Measurements from ENCODE around the gene SLC25A33. TPM values are rescaled to one million over a fixed set of nuclear protein-coding genes. Genes with fewer than 3 reads are reported as not detected.

SLC25A33 gene
- polyA plus RNA-seq, 1 donor (not counting 4 experiments of a cell fraction or from before 2014, with no cell fraction given) = 4.5 TPM

DNA sequence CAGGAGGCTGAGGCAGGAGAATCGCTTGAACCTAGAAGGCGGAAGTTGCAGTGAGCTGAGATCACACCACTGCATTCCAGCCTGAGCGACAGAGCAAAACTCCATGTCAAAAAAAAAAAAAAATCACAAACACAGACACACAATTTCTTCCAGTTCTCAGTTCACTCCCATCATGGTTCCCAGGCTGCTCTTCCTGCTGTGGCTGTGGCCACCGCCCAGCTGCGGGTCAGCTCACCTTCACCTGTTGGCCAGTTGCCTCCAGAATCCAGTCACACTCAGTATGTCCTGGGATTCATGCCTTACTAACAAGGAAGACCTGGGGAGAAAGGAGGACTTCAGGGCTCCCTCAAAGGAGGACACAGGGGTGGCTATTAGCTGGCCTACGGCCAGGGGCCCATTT, 45.9 kb upstream of the SLC25A33 start:
- H3K27ac ChIP-seq (ENCODE audit: control insufficient read depth, insufficient read depth, low read length) = no peak overlapping the region
- peaks cover 4% of the 10 kb centered on the region for H3K4me1 ChIP-seq (ENCODE audit: control insufficient read depth, extremely low read depth, insufficient read depth, low read length)
- no peak for TF ChIP-seq EZH2 (IDR thresholded peaks at IDR 0.05; ENCODE audit: low read length)
- TF ChIP-seq, protein P1, sequence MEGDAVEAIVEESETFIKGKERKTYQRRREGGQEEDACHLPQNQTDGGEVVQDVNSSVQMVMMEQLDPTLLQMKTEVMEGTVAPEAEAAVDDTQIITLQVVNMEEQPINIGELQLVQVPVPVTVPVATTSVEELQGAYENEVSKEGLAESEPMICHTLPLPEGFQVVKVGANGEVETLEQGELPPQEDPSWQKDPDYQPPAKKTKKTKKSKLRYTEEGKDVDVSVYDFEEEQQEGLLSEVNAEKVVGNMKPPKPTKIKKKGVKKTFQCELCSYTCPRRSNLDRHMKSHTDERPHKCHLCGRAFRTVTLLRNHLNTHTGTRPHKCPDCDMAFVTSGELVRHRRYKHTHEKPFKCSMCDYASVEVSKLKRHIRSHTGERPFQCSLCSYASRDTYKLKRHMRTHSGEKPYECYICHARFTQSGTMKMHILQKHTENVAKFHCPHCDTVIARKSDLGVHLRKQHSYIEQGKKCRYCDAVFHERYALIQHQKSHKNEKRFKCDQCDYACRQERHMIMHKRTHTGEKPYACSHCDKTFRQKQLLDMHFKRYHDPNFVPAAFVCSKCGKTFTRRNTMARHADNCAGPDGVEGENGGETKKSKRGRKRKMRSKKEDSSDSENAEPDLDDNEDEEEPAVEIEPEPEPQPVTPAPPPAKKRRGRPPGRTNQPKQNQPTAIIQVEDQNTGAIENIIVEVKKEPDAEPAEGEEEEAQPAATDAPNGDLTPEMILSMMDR (optimal IDR thresholded peaks at IDR 0.05 in 1 of 3, IDR thresholded peaks at IDR 0.05 in 1 of 3, conservative IDR thresholded peaks at IDR 0.05 in 1 of 3; ENCODE audit: extremely low read depth in 1 of 3, insufficient read depth in 2 of 3, low read length in 3 of 3) = no peak
- DNase-seq (ENCODE audit: low read depth, low spot score) = no peak
- H3K79me2 ChIP-seq (ENCODE audit: control insufficient read depth, insufficient read depth, low read length) = no peaks in the 10 kb centered on the region
- dilution Hi-C loops (cut with MboI; ENCODE audit: extremely low pct_ligation_motif_present, low sequenced_read_pairs) = no loop called here
- no peak overlapping the region for H2AFZ ChIP-seq (ENCODE audit: control insufficient read depth, low read length)
- H3K9me3 ChIP-seq (ENCODE audit: control insufficient read depth, low read depth, low read length) = no peaks in the 10 kb centered on the region
- H4K20me1 ChIP-seq (ENCODE audit: control insufficient read depth, extremely low read depth, insufficient read depth, low read length) = no peaks in the 10 kb centered on the region
- no peaks in the 10 kb centered on the region for H3K36me3 ChIP-seq (ENCODE audit: control insufficient read depth in 2 of 2, extremely low read depth in 1 of 2, insufficient read depth in 2 of 2, low read length in 2 of 2)
- H3K9me1 ChIP-seq (ENCODE audit: control insufficient read depth, extremely low read depth, insufficient read depth, low read length) = no peaks in the 10 kb centered on the region
- no peak overlapping the region for H3K9ac ChIP-seq (ENCODE audit: control insufficient read depth, extremely low read depth, insufficient read depth, low read length)
- peaks cover 3% of the 10 kb centered on the region for H3K27me3 ChIP-seq (ENCODE audit: control insufficient read depth, extremely low read depth, insufficient read depth, low read length)
- FAIRE-seq = no peak
- no peak overlapping the region for H3K4me2 ChIP-seq (ENCODE audit: control insufficient read depth, extremely low read depth, insufficient read depth, low read depth, low read length)
- H3K4me3 ChIP-seq (ENCODE audit: control insufficient read depth in 2 of 3, extremely low read depth in 1 of 3, insufficient read depth in 2 of 3, low read depth in 1 of 3, low read length in 3 of 3) = no peak overlapping the region

GRCh38 chr1:9494936-9495758, 44.1 kb upstream of the SLC25A33 start:
- Histone ChIP-seq H3K36me3 (ENCODE audit: control insufficient read depth in 2 of 2, extremely low read depth in 1 of 2, insufficient read depth in 2 of 2, low read length in 2 of 2) (no peaks in the 10 kb centered on the region), H3K4me1 (ENCODE audit: control insufficient read depth, extremely low read depth, insufficient read depth, low read length) (peaks cover 4% of the 10 kb centered on the region), H3K27me3 (ENCODE audit: control insufficient read depth, extremely low read depth, insufficient read depth, low read length) (peaks cover 3% of the 10 kb centered on the region), H3K4me2 (ENCODE audit: control insufficient read depth, extremely low read depth, insufficient read depth, low read depth, low read length) (peak overlapping the region; percentile 2), H3K4me3 (ENCODE audit: control insufficient read depth in 2 of 3, extremely low read depth in 1 of 3, insufficient read depth in 2 of 3, low read depth in 1 of 3, low read length in 3 of 3) (no peak overlapping the region), H3K27ac (ENCODE audit: control insufficient read depth, insufficient read depth, low read length) (no peak overlapping the region), H3K9me3 (ENCODE audit: control insufficient read depth, low read depth, low read length) (no peaks in the 10 kb centered on the region), H2AFZ (ENCODE audit: control insufficient read depth, low read length) (no peak overlapping the region), H3K79me2 (ENCODE audit: control insufficient read depth, insufficient read depth, low read length) (no peaks in the 10 kb centered on the region), H4K20me1 (ENCODE audit: control insufficient read depth, extremely low read depth, insufficient read depth, low read length) (no peaks in the 10 kb centered on the region), H3K9me1 (ENCODE audit: control insufficient read depth, extremely low read depth, insufficient read depth, low read length) (no peaks in the 10 kb centered on the region), H3K9ac (ENCODE audit: control insufficient read depth, extremely low read depth, insufficient read depth, low read length) (no peak overlapping the region)
- dilution Hi-C loops (cut with MboI; ENCODE audit: extremely low pct_ligation_motif_present, low sequenced_read_pairs) = no loop called here
- no peak for TF ChIP-seq EZH2 (IDR thresholded peaks at IDR 0.05; ENCODE audit: low read length)
- TF ChIP-seq, protein P1 (optimal IDR thresholded peaks at IDR 0.05 in 1 of 3, IDR thresholded peaks at IDR 0.05 in 1 of 3, conservative IDR thresholded peaks at IDR 0.05 in 1 of 3; ENCODE audit: extremely low read depth in 1 of 3, insufficient read depth in 2 of 3, low read length in 3 of 3) = peak; percentile 63 to 94 (median 91)
- no peak for DNase-seq (ENCODE audit: low read depth, low spot score)
- FAIRE-seq = no peak
